Activated CD8-positive, alpha-beta T cell treated with anti-CD3 and anti-CD28 coated beads, Interleukin-2, amount 10 ng/mL, durations not matched to agents 7 days and 5 days (primary cell): ENCODE results near the gene LARGE2. TPM values are rescaled to one million over a fixed set of nuclear protein-coding genes. Genes with fewer than 3 reads are reported as not detected.

ENCODE experiments used
- ATAC-seq: fragments of 150-1000 bp; cut with Tn5 transposase; one replicate; pipeline ENCODE4 v1.10.0; 2021; ENCODE audit warnings: moderate library complexity
- CTCF ChIA-PET: fragments of 350-600 bp; sonication (Branson Sonifier 250); formaldehyde crosslinking; loops from one replicate; lab custom pipeline; 2021; ENCODE audit warnings: antibody characterized with exemption; lab: Charles Lee
- POLR2A ChIA-PET: fragments of 350-600 bp; sonication (Branson Sonifier 250); formaldehyde crosslinking; loops from one replicate; lab custom pipeline; 2021; ENCODE audit warnings: antibody characterized with exemption; lab: Charles Lee
- DNase-seq: peaks from one replicate; pipeline ENCODE4 v3.0.0-alpha.2; 2020
- H3K27ac Mint-ChIP-seq: one replicate; pipeline ENCODE4 v1.8.0; 2021; ENCODE audit warnings: mild to moderate bottlenecking, mixed read lengths
- H3K27me3 Mint-ChIP-seq: one replicate; pipeline ENCODE4 v1.8.0; 2021; ENCODE audit warnings: low read depth, mixed read lengths
- H3K36me3 Mint-ChIP-seq: one replicate; pipeline ENCODE4 v1.8.0; 2021; ENCODE audit warnings: low read depth, mixed read lengths
- H3K4me1 Mint-ChIP-seq: one replicate; pipeline ENCODE4 v1.8.0; 2021; ENCODE audit warnings: low read depth, mixed read lengths
- H3K4me3 Mint-ChIP-seq: one replicate; pipeline ENCODE4 v1.8.0; 2021; ENCODE audit warnings: mild to moderate bottlenecking, mixed read lengths
- H3K9me3 Mint-ChIP-seq: one replicate; pipeline ENCODE4 v1.8.0; 2022; ENCODE audit warnings: mixed read lengths; ENCODE audit not compliant: insufficient read depth
- total RNA-seq, 2 experiments: library from RNA; stranded (reverse); gene quantifications; one replicate each; pipeline ENCODE4 v1.2.3, GENCODE V29; 2021

LARGE2 gene
- total RNA-seq, 2 experiments from 2014 or later = 0.44 to 0.71 TPM

GRCh38 chr11:45919806-45920530 is 2.5 kb upstream of the LARGE2 start:
- CTCF ChIA-PET = no interaction called here
- POLR2A ChIA-PET = no interaction called here
- H3K36me3 Mint-ChIP-seq = peaks cover 12% of the 10 kb centered on the region
- peaks cover 18% of the 10 kb centered on the region for H3K27me3 Mint-ChIP-seq
- peaks cover 45% of the 10 kb centered on the region for H3K4me1 Mint-ChIP-seq
- DNase-seq (no peak), ATAC-seq (no peak)
- peak overlapping the region; percentile 99 for H3K27ac Mint-ChIP-seq
- peak overlapping the region; percentile 94 for H3K4me3 Mint-ChIP-seq
- no peaks in the 10 kb centered on the region for H3K9me3 Mint-ChIP-seq

GRCh38 chr11:45920531-45921477 is 1.7 kb upstream of the LARGE2 start:
- peaks cover 42% of the 10 kb centered on the region for H3K4me1 Mint-ChIP-seq
- CTCF ChIA-PET = interaction anchor here (1.3 kb wide), 1 partner anchor 44 kb away, joined by 4 read pairs; no protein-coding TSS in a partner anchor
- POLR2A ChIA-PET = no interaction called here
- H3K27me3 Mint-ChIP-seq = peaks cover 18% of the 10 kb centered on the region
- H3K9me3 Mint-ChIP-seq = no peaks in the 10 kb centered on the region
- peaks cover 6% of the 10 kb centered on the region for H3K36me3 Mint-ChIP-seq
- no peak overlapping the region for H3K27ac Mint-ChIP-seq
- H3K4me3 Mint-ChIP-seq = no peak overlapping the region
- no peak for DNase-seq
- ATAC-seq = no peak

GRCh38 chr11:45921561-45922424 is 663 bp upstream of the LARGE2 start:
- Mint-ChIP-seq H3K36me3 (no peaks in the 10 kb centered on the region), H3K27me3 (peaks cover 18% of the 10 kb centered on the region), H3K27ac (no peak overlapping the region), H3K9me3 (no peaks in the 10 kb centered on the region), H3K4me3 (peak overlapping the region; percentile 25), H3K4me1 (peaks cover 35% of the 10 kb centered on the region)
- ChIA-PET POLR2A (no interaction called here), CTCF (interaction anchor here (1.3 kb wide), 1 partner anchor 43 kb away, joined by 4 read pairs; no protein-coding TSS in a partner anchor)
- no peak for ATAC-seq
- no peak for DNase-seq

GRCh38 chr11:45924036-45924915 is 1.8 kb downstream of the LARGE2 start:
- ChIA-PET POLR2A (no interaction called here), CTCF (interaction anchor here (1.0 to 1.5 kb wide), 2 partner anchors 41 to 153 kb away, joined by 3 read pairs; no protein-coding TSS in a partner anchor)
- no peaks in the 10 kb centered on the region for H3K36me3 Mint-ChIP-seq
- peaks cover 38% of the 10 kb centered on the region for H3K4me1 Mint-ChIP-seq
- no peaks in the 10 kb centered on the region for H3K9me3 Mint-ChIP-seq
- H3K27me3 Mint-ChIP-seq = peaks cover 18% of the 10 kb centered on the region
- no peak overlapping the region for H3K4me3 Mint-ChIP-seq
- no peak for ATAC-seq
- no peak overlapping the region for H3K27ac Mint-ChIP-seq
- DNase-seq = no peak

GRCh38 chr11:45924927-45925326 is 2.5 kb downstream of the LARGE2 start:
- Mint-ChIP-seq H3K36me3 (no peaks in the 10 kb centered on the region), H3K9me3 (no peaks in the 10 kb centered on the region), H3K27me3 (peaks cover 18% of the 10 kb centered on the region), H3K27ac (no peak overlapping the region), H3K4me1 (peaks cover 38% of the 10 kb centered on the region), H3K4me3 (no peak overlapping the region)
- DNase-seq (no peak), ATAC-seq (no peak)
- POLR2A ChIA-PET = no interaction called here
- CTCF ChIA-PET = interaction anchor here (1.5 kb wide), 1 partner anchor 153 kb away, joined by 3 read pairs; no protein-coding TSS in a partner anchor

GRCh38 chr11:45925550-45925949 is 3.1 kb downstream of the LARGE2 start:
- POLR2A ChIA-PET = interaction anchor here (0.6 kb wide), 1 partner anchor 317 kb away, joined by 3 read pairs; no protein-coding TSS in a partner anchor
- Mint-ChIP-seq H3K4me1 (peaks cover 41% of the 10 kb centered on the region), H3K4me3 (no peak overlapping the region), H3K9me3 (no peaks in the 10 kb centered on the region), H3K36me3 (no peaks in the 10 kb centered on the region), H3K27me3 (peaks cover 18% of the 10 kb centered on the region), H3K27ac (no peak overlapping the region)
- CTCF ChIA-PET = interaction anchor here (1.5 kb wide), 1 partner anchor 154 kb away, joined by 3 read pairs; no protein-coding TSS in a partner anchor
- no peak for ATAC-seq
- DNase-seq = no peak

- H3K36me3 Mint-ChIP-seq = no peaks in the 10 kb centered on the region
- H3K4me3 Mint-ChIP-seq = no peak overlapping the region
- H3K9me3 Mint-ChIP-seq = no peaks in the 10 kb centered on the region
- no peak overlapping the region for H3K27ac Mint-ChIP-seq
- POLR2A ChIA-PET = interaction anchor here (0.6 to 2.7 kb wide), 2 partner anchors 9 to 317 kb away, joined by 3 to 16 read pairs; partner anchors contain the start of gene PEX16
- CTCF ChIA-PET = interaction anchor here (1.1 to 1.5 kb wide), 2 partner anchors 39 to 80 kb away, joined by 4 to 5 read pairs; no protein-coding TSS in a partner anchor
- peaks cover 43% of the 10 kb centered on the region for H3K4me1 Mint-ChIP-seq
- peak; percentile 17 for DNase-seq
- no peak for ATAC-seq
- H3K27me3 Mint-ChIP-seq = peaks cover 18% of the 10 kb centered on the region
These were observed 3.5 kb downstream of the LARGE2 start for GRCh38 chr11:45926001-45926401.

GRCh38 chr11:45926536-45927331 is 4.3 kb downstream of the LARGE2 start:
- Mint-ChIP-seq H3K9me3 (no peaks in the 10 kb centered on the region), H3K27ac (peak overlapping the region; percentile 64), H3K4me3 (no peak overlapping the region), H3K36me3 (no peaks in the 10 kb centered on the region), H3K27me3 (peaks cover 13% of the 10 kb centered on the region), H3K4me1 (peaks cover 44% of the 10 kb centered on the region)
- POLR2A ChIA-PET = interaction anchor here (1.1 to 2.7 kb wide), 2 partner anchors 10 to 13 kb away, joined by 3 to 16 read pairs; partner anchors contain the start of gene PEX16
- peak; percentile 19 for DNase-seq
- CTCF ChIA-PET = interaction anchor here (0.6 to 1.5 kb wide), 6 partner anchors 38 to 1782 kb away, joined by 3 to 5 read pairs (median 4); no protein-coding TSS in a partner anchor
- no peak for ATAC-seq

- H3K9me3 Mint-ChIP-seq = no peaks in the 10 kb centered on the region
- H3K27ac Mint-ChIP-seq = peak overlapping the region; percentile 64
- CTCF ChIA-PET = interaction anchor here (0.6 to 1.5 kb wide), 5 partner anchors 37 to 156 kb away, joined by 3 to 5 read pairs (median 4); no protein-coding TSS in a partner anchor
- POLR2A ChIA-PET = interaction anchor here (1.1 to 2.7 kb wide), 3 partner anchors 10 to 14 kb away, joined by 3 to 16 read pairs (median 3); partner anchors contain the start of gene PEX16
- peaks cover 44% of the 10 kb centered on the region for H3K4me1 Mint-ChIP-seq
- DNase-seq (peak; percentile 48), ATAC-seq (peak; percentile 29)
- peaks cover under 1% of the 10 kb centered on the region for H3K36me3 Mint-ChIP-seq
- H3K4me3 Mint-ChIP-seq = no peak overlapping the region
- peaks cover 12% of the 10 kb centered on the region for H3K27me3 Mint-ChIP-seq
These were observed 4.9 kb downstream of the LARGE2 start for GRCh38 chr11:45927332-45927683.
